Smooth muscle cell (in vitro differentiated cells): ENCODE data around the gene TUBA4A. TPM values are rescaled to one million over a fixed set of nuclear protein-coding genes. Genes with fewer than 3 reads are reported as not detected.

Experiments
- DNase-seq: peaks from one replicate; lab custom pipeline; 2025; ENCODE audit not compliant: unreplicated experiment; lab: John Stamatoyannopoulos, UW
- H2AFZ ChIP-seq: fragments of 200-600 bp; sonication (generic); 2 replicates; pipeline ENCODE4 v1.6.0; 2016; ENCODE audit warnings: antibody characterized with exemption, low read depth, mild to moderate bottlenecking
- H3F3A ChIP-seq: fragments of 200-600 bp; sonication (generic); 2 replicates; pipeline ENCODE4 v1.6.0; 2017; ENCODE audit warnings: antibody characterized with exemption, low read depth
- H3K27ac ChIP-seq: fragments of 200-600 bp; sonication (generic); 2 replicates; pipeline ENCODE4 v1.5.1; 2016; ENCODE audit warnings: low read depth, mild to moderate bottlenecking
- H3K27me3 ChIP-seq: fragments of 200-600 bp; sonication (generic); 2 replicates; pipeline ENCODE4 v1.6.1; 2016; ENCODE audit warnings: low read depth, mild to moderate bottlenecking
- H3K36me3 ChIP-seq: fragments of 200-600 bp; sonication (generic); 2 replicates; pipeline ENCODE4 v1.5.1; 2016; ENCODE audit warnings: low read depth
- H3K4me1 ChIP-seq: fragments of 200-600 bp; sonication (generic); 2 replicates; pipeline ENCODE4 v1.5.1; 2016; ENCODE audit warnings: low read depth
- H3K4me2 ChIP-seq: fragments of 200-600 bp; sonication (generic); 2 replicates; pipeline ENCODE4 v1.6.0; 2016; ENCODE audit warnings: mild to moderate bottlenecking
- H3K4me3 ChIP-seq: fragments of 200-600 bp; sonication (generic); 2 replicates; pipeline ENCODE4 v1.5.1; 2016; ENCODE audit warnings: mild to moderate bottlenecking
- H3K79me2 ChIP-seq: fragments of 200-600 bp; sonication (generic); 2 replicates; pipeline ENCODE4 v1.6.0; 2016; ENCODE audit warnings: low read depth, mild to moderate bottlenecking
- H3K9ac ChIP-seq: fragments of 200-600 bp; sonication (generic); 2 replicates; pipeline ENCODE4 v1.6.0; 2016; ENCODE audit warnings: low read depth
- H3K9me3 ChIP-seq: fragments of 200-600 bp; sonication (generic); replicated peaks from 2 replicates; pipeline ENCODE4 v1.5.1; 2016; ENCODE audit warnings: low read depth
- H4K20me1 ChIP-seq: fragments of 200-600 bp; sonication (generic); 2 replicates; pipeline ENCODE4 v1.6.0; 2016; ENCODE audit warnings: low read depth
- WGBS: methylation state at CpG from one replicate; pipeline ENCODE4 v1.1.7; 2016; ENCODE audit warnings: low lambda C conversion rate; 5-methylcytosine and 5-hydroxymethylcytosine counted together
- polyA plus RNA-seq: library from polyadenylated mRNA; unstranded; fragments of >200 nt; fragmentation: Nextera tagmentation; extraction: Ambion mirVana; gene quantifications from 2 replicates; pipeline ENCODE4 v1.2.1, GENCODE V29; 2016
- total RNA-seq: library from RNA; depleted of rRNA; stranded (reverse); fragments of >200 nt; gene quantifications from 2 replicates; pipeline ENCODE4 v1.2.3, GENCODE V29; 2014
- TF ChIP-seq, protein P1 (sequence below): fragments of 200-600 bp; sonication (generic); IDR thresholded peaks from 2 replicates; pipeline ENCODE4 v1.5.1; 2017; ENCODE audit warnings: borderline replicate concordance, mild to moderate bottlenecking, antibody characterized with exemption; ENCODE audit not compliant: insufficient read depth, poor library complexity, severe bottlenecking

TUBA4A gene
- total and polyA plus RNA-seq, 2 experiments from 2014 or later: 29.4 to 53.2 TPM

DNA sequence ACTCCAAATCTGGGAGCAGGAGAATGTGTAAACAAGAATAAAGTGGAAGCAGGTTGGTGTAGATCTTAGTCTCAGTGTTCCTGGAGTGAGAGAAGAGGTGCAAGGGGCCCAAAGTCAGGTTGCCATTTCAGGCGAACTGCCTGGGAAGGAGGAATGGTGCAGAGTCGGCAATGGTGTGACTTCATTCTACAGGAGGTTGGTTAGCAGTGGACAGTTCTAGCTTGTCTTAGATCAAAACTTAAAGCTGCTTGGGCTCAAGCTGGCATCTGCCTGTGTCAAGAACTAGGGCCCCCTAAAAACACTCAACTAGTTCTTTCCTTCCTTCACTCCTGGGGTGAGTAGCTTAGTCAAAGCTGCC is 4.9 kb downstream of the TUBA4A start:
- Histone ChIP-seq H3K4me1 (peaks cover 20% of the 10 kb centered on the region), H3K4me3 (no peak overlapping the region), H2AFZ (no peak overlapping the region), H3F3A (peaks cover 12% of the 10 kb centered on the region), H3K79me2 (peaks cover 13% of the 10 kb centered on the region), H4K20me1 (no peaks in the 10 kb centered on the region), H3K9me3 (no peaks in the 10 kb centered on the region), H3K36me3 (no peaks in the 10 kb centered on the region), H3K27ac (peak overlapping the region; percentile 89), H3K4me2 (peak overlapping the region; percentile 58), H3K9ac (no peak overlapping the region), H3K27me3 (peaks cover 23% of the 10 kb centered on the region)
- 87% methylated on average over 2 of the region's 2 CpGs for WGBS
- TF ChIP-seq, protein P1, sequence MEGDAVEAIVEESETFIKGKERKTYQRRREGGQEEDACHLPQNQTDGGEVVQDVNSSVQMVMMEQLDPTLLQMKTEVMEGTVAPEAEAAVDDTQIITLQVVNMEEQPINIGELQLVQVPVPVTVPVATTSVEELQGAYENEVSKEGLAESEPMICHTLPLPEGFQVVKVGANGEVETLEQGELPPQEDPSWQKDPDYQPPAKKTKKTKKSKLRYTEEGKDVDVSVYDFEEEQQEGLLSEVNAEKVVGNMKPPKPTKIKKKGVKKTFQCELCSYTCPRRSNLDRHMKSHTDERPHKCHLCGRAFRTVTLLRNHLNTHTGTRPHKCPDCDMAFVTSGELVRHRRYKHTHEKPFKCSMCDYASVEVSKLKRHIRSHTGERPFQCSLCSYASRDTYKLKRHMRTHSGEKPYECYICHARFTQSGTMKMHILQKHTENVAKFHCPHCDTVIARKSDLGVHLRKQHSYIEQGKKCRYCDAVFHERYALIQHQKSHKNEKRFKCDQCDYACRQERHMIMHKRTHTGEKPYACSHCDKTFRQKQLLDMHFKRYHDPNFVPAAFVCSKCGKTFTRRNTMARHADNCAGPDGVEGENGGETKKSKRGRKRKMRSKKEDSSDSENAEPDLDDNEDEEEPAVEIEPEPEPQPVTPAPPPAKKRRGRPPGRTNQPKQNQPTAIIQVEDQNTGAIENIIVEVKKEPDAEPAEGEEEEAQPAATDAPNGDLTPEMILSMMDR: no peak
- no peak for DNase-seq

DNA sequence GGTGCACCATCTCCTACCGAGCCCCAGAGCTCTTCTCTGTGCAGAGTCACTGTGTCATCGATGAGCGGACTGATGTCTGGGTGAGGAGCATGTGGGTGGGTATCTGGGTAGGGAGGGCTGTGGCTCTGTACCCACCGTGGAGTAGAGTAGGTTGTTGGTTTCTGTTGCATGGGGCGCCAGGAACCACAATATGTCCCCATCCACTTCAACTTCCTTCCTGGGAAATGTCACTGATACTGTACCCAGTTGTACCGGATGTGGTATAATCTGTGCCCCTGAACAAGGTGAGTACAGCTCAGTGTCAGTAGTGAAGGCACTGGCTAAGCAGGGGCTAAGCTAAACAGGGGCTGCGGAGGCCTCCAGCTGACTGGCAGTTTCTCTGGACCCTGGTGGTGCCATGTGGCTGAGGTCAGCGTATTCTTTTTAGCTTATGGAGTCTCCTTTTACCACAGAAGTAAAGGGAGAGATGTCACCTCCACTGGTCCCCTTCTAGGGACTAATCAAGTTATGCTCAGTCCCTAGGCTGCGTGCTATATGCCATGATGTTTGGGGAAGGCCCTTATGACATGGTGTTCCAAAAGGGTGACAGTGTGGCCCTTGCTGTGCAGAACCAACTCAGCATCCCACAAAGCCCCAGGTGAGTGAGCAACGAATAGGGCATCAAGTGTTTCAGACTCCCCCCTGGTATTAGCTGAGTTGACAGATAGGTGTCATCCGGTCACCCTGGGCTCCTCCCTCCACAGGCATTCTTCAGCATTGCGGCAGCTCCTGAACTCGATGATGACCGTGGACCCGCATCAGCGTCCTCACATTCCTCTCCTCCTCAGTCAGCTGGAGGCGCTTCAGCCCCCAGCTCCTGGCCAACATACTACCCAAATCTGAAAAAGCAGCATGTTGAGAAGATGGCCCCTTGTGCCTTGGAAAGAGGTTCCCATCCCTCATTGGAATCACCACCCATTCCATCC is 5.8 kb downstream of the TUBA4A start:
- Histone ChIP-seq H3K4me1 (peaks cover 13% of the 10 kb centered on the region), H3K9me3 (no peaks in the 10 kb centered on the region), H3F3A (peaks cover 12% of the 10 kb centered on the region), H3K79me2 (peaks cover 13% of the 10 kb centered on the region), H2AFZ (no peak overlapping the region), H3K27ac (peak overlapping the region; percentile 89), H3K4me3 (no peak overlapping the region), H3K27me3 (peaks cover 14% of the 10 kb centered on the region), H3K4me2 (no peak overlapping the region), H4K20me1 (no peaks in the 10 kb centered on the region), H3K9ac (no peak overlapping the region), H3K36me3 (no peaks in the 10 kb centered on the region)
- no peak for DNase-seq
- WGBS: 95% methylated on average over 17 of the region's 17 CpGs
- TF ChIP-seq, protein P1: no peak

DNA sequence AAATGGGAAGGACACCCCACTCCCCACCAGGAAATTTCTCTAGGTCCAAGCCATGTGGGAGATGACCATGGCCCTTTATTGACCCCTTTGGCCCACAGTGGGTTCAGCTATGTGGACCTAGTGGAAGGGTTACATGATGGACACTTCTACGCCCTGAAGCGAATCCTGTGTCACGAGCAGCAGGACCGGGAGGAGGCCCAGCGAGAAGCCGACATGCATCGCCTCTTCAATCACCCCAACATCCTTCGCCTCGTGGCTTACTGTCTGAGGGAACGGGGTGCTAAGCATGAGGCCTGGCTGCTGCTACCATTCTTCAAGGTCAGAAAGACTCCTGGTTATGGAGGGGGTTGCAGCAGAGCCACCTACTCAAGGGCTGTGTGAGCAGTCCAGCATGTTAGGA is 7.2 kb downstream of the TUBA4A start:
- Histone ChIP-seq H3K79me2 (peaks cover 13% of the 10 kb centered on the region), H3K9me3 (no peaks in the 10 kb centered on the region), H3K27me3 (peaks cover under 1% of the 10 kb centered on the region), H3F3A (peaks cover 12% of the 10 kb centered on the region), H2AFZ (no peak overlapping the region), H4K20me1 (no peaks in the 10 kb centered on the region), H3K4me1 (peaks cover 12% of the 10 kb centered on the region), H3K36me3 (no peaks in the 10 kb centered on the region), H3K27ac (no peak overlapping the region), H3K4me2 (peak overlapping the region; percentile 99), H3K9ac (no peak overlapping the region), H3K4me3 (no peak overlapping the region)
- TF ChIP-seq, protein P1: no peak
- no peak for DNase-seq
- WGBS: 99% methylated on average over 10 of the region's 10 CpGs
